GM12891 (cell line): ENCODE results near the gene NRP1.

Source experiments
- POLR2A ChIP-seq: IDR thresholded peaks from 2 replicates; pipeline ENCODE4 v1.6.1; 2011; ENCODE audit warnings: low read depth, low read length, control low read depth
- TAF1 ChIP-seq: IDR thresholded peaks from 2 replicates; pipeline ENCODE4 v1.6.1; 2011; ENCODE audit warnings: low read depth, low read length, control low read depth

DNA sequence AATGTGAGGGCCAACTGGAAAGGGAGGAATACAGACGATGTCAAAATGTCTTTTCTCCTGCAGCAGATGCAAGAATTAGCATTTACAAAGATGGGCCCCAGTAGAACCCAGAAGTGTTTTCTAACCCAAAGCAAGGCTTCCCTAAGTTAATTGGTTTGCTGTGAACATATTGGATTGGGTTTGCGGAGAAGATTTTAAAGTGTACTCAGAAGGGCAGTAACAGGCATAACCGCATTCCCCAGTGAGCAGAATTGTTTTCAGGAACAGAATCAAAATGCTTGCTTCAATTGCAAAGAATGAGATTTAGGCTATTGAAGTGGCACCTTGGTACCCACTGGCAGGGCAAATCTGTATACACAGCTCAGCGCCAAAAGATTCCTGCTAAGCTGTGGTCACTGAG lies 78.0 kb downstream of the NRP1 start:
- TF ChIP-seq POLR2A (no peak), TAF1 (no peak)
